SK-N-SH treated with all-trans-retinoic acid at 6 μM for 48 hours (cell line): ENCODE data around the gene DAGLA.

Experiments used
- GLIS3 ChIP-seq: fragments of 250-450 bp; sonication (Bioruptor Pico); IDR thresholded peaks from 2 replicates; pipeline ENCODE4 v1.5.0; 2020; ENCODE audit warnings: mild to moderate bottlenecking, moderate library complexity
- PATZ1 ChIP-seq: fragments of 250-450 bp; sonication (Bioruptor Pico); IDR thresholded peaks from 2 replicates; pipeline ENCODE4 v1.8.0; 2020; ENCODE audit warnings: mild to moderate bottlenecking, moderate library complexity, borderline replicate concordance
- ZFP3 ChIP-seq: fragments of 250-450 bp; sonication (Bioruptor Pico); IDR thresholded peaks from 2 replicates; pipeline ENCODE4 v1.5.0; 2020; ENCODE audit warnings: mild to moderate bottlenecking, moderate library complexity

- TF ChIP-seq PATZ1 (CRISPR knock-in tag) (no peak), GLIS3 (no peak), ZFP3 (CRISPR knock-in tag) (no peak)
These were observed 48.1 kb downstream of the DAGLA start for GRCh38 chr11:61728066-61728939.
